Coronary artery (tissue), 2 donors: ENCODE data around the gene PLCH2.
"Not testable (repeated sequence)": the region's sequence is repeated elsewhere in the genome, so short reads cannot be mapped to it uniquely, and the experiment has no call there.

Experiments
- DNase-seq: peaks from one replicate; pipeline ENCODE4 v3.0.0-alpha.2; 2017; ENCODE audit warnings: low spot score
- H3K27ac ChIP-seq, 2 donors: fragments of 200-600 bp; sonication (generic); one replicate each; pipeline ENCODE4 v1.5.1; 2016 to 2019
- H3K4me3 ChIP-seq: fragments of 200-600 bp; sonication (generic); 2 replicates; pipeline ENCODE4 v1.5.1; 2016; ENCODE audit warnings: mild to moderate bottlenecking, moderate library complexity
- CTCF ChIP-seq: fragments of 200-600 bp; sonication (generic); IDR thresholded peaks from one replicate; pipeline ENCODE4 v1.5.1; 2019; ENCODE audit warnings: antibody characterized with exemption

The PLCH2 gene

DNA sequence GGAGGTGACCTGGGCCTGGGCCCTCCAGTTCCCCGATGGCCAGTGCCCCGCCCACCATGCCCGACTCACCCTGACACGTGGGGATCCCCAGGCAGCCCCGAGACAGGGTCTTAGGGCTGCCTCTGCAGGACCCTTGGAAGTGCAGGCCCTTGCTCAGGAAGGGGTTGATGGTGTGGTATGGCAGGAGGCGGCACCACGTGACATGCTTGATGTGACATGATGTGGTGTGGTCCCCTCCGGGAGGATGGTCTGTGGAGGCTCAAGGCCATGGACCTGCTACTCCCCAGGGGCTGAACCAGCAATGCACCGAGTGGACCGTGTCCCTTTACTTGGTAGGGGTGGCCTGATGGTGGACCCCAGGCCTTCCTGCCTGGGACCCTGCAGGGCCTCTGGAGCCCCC is 21.9 kb upstream of the PLCH2 start:
- H3K27ac ChIP-seq, result no peak overlapping the region

GRCh38 chr1:2455757-2456156 is 20.3 kb upstream of the PLCH2 start:
- DNase-seq, result no peak
- H3K4me3 ChIP-seq, result no peak overlapping the region
- TF ChIP-seq CTCF, result no peak
- no peak overlapping the region for H3K27ac ChIP-seq

More for the DNA sequence above, 21.9 kb upstream of the PLCH2 start:
- no peak overlapping the region for H3K4me3 ChIP-seq
- no peak for DNase-seq
- TF ChIP-seq CTCF, result no peak

GRCh38 chr1:2457444-2457843 is 18.6 kb upstream of the PLCH2 start:
- no peak for DNase-seq
- Histone ChIP-seq H3K27ac (no peak overlapping the region), H3K4me3 (no peak overlapping the region)
- TF ChIP-seq CTCF, result no peak

GRCh38 chr1:2458687-2459086 is 17.4 kb upstream of the PLCH2 start:
- no peak overlapping the region for H3K4me3 ChIP-seq
- no peak overlapping the region for H3K27ac ChIP-seq
- TF ChIP-seq CTCF, result no peak
- no peak for DNase-seq

DNA sequence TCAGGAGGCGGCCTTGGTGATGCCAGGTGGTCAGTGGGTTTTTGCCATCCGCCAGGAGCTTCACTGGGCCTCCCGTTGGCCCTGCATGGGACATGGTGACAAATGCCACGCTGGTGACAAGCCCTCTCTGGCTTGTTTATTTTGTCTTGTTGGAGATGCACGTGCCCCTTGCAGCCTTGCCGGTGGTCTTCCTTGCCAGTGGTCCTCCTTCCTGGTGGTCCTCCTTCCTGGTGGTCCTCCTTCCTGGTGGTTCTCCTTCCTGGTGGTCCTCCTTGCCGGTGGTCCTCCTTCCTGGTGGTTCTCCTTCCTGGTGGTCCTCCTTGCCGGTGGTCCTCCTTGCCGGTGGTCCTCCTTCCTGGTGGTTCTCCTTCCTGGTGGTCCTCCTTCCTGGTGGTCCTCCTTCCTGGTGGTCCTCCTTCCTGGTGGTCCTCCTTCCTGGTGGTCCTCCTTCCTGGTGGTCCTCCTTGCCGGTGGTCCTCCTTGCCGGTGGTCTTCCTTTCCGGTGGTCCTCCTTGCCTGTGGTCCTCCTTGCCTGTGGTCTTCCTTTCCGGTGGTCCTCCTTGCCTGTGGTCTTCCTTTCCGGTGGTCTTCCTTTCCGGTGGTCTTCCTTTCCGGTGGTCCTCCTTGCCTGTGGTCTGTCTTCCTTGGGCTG is 16.9 kb upstream of the PLCH2 start:
- not testable (repeated sequence) for DNase-seq, H3K27ac ChIP-seq, H3K4me3 ChIP-seq

DNA sequence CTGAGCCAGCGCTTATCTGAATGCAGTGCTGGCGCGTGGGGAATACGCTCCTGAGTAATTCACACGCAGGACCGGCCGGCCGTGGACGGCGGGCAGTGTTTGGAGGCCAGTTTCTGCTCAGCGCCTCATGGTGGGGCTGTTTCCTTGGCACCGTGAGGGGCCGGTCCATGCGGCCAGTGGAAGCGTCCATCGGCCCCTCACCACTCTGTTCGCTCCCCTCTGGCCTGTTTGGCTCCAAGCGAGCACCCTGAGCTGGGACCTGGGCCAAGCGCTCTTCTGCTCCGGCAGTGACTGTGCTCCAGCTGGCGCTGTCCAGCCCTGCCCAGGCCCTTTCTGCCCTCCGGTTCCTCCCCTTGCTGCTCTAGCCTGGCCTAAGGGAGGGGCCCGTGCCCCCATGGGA is 16.3 kb upstream of the PLCH2 start:
- no peak for TF ChIP-seq CTCF
- Histone ChIP-seq H3K27ac (no peak overlapping the region), H3K4me3 (no peak overlapping the region)
- no peak for DNase-seq

- H3K27ac ChIP-seq, result no peak overlapping the region
- no peak for DNase-seq
- no peak for TF ChIP-seq CTCF
- no peak overlapping the region for H3K4me3 ChIP-seq
Measured at GRCh38 chr1:2460203-2460602, 15.9 kb upstream of the PLCH2 start.
